ENCODE results near the gene LDLRAD3. TPM values are rescaled to one million over a fixed set of nuclear protein-coding genes. Genes with fewer than 3 reads are reported as not detected.

Gene LDLRAD3
- total and polyA plus RNA-seq, 3 donors from 2014 or later = 7.1 to 14.6 (median 12.0) TPM

DNA sequence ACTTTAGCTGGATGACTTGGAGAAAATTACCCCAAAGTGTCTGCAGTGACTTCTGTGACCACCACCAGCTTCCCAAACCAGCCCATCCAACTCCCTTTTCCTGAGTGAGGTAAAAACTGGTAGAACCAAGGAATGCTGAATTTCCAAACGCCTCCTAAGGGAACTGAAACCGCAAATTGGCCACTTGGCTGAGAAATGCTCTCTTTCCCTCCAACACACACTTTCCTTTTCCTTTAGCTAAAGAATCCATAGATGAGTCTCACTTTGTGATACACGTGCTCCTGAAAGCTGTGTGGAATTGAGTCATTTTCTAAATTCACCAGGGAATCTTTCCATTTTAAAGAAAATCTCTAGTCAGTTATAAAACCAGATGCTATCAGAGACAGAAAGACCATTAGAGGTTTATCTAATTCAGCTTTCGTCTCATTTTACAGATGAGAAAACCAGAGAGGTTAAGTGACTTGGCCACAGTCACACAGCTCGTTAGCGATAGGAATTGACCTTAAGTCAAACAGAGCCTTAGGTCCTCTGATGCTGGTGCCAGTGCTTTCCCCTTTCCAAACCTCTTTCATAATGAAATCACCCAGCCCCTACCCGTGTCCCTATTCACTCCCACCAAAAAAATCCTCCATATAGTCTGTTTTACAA is 208.2 kb downstream of the LDLRAD3 start:
- intact Hi-C loops (cut with DNase I; ENCODE audit: low total_unique reads) = no loop called here
- WGBS, 2 donors = 91 to 93% methylated on average over 7 of the region's 7 CpGs
- Histone ChIP-seq H3K36me3 (ENCODE audit: low read depth, missing control alignments) (no peaks in the 10 kb centered on the region), H3K4me1 (peaks cover 14% of the 10 kb centered on the region), H3K27me3 (no peaks in the 10 kb centered on the region), H3K9me3 (no peaks in the 10 kb centered on the region), H3K27ac (no peak overlapping the region), H3K4me3 (no peak overlapping the region)
- no peak for TF ChIP-seq POLR2A (IDR thresholded peaks at IDR 0.05)
- TF ChIP-seq, protein P1, sequence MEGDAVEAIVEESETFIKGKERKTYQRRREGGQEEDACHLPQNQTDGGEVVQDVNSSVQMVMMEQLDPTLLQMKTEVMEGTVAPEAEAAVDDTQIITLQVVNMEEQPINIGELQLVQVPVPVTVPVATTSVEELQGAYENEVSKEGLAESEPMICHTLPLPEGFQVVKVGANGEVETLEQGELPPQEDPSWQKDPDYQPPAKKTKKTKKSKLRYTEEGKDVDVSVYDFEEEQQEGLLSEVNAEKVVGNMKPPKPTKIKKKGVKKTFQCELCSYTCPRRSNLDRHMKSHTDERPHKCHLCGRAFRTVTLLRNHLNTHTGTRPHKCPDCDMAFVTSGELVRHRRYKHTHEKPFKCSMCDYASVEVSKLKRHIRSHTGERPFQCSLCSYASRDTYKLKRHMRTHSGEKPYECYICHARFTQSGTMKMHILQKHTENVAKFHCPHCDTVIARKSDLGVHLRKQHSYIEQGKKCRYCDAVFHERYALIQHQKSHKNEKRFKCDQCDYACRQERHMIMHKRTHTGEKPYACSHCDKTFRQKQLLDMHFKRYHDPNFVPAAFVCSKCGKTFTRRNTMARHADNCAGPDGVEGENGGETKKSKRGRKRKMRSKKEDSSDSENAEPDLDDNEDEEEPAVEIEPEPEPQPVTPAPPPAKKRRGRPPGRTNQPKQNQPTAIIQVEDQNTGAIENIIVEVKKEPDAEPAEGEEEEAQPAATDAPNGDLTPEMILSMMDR (IDR thresholded peaks at IDR 0.05) = no peak
- DNase-seq = no peak

DNA sequence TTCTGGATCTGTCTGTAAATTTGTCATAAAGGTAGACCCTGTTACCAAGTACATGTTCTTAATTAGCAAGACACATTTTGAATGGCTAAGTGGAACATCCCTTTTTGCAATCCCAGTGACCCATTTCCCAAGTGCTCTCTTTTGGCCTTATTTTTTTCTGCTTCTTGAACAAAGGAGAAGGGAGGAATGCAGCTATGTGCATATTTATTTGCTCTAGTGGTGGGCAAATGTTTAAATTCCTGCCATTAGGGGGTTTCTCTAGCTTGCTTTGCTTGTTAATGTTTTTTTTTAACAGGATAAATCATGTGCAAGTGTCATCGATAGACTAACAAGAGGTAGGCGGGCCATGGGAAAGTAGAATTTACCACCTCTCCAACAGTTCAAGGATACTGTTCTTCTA is 209.7 kb downstream of the LDLRAD3 start:
- H3K36me3 ChIP-seq (ENCODE audit: low read depth, missing control alignments) = no peaks in the 10 kb centered on the region
- H3K27ac ChIP-seq = no peak overlapping the region
- no peaks in the 10 kb centered on the region for H3K9me3 ChIP-seq
- no peak for DNase-seq
- peaks cover 15% of the 10 kb centered on the region for H3K4me1 ChIP-seq
- intact Hi-C loops (cut with DNase I; ENCODE audit: low total_unique reads) = no loop called here
- TF ChIP-seq POLR2A (IDR thresholded peaks at IDR 0.05) = no peak
- TF ChIP-seq, protein P1 (IDR thresholded peaks at IDR 0.05) = no peak
- no peaks in the 10 kb centered on the region for H3K27me3 ChIP-seq
- WGBS, 2 donors = 80 to 86% methylated on average over 2 of the region's 2 CpGs
- H3K4me3 ChIP-seq = no peak overlapping the region

DNA sequence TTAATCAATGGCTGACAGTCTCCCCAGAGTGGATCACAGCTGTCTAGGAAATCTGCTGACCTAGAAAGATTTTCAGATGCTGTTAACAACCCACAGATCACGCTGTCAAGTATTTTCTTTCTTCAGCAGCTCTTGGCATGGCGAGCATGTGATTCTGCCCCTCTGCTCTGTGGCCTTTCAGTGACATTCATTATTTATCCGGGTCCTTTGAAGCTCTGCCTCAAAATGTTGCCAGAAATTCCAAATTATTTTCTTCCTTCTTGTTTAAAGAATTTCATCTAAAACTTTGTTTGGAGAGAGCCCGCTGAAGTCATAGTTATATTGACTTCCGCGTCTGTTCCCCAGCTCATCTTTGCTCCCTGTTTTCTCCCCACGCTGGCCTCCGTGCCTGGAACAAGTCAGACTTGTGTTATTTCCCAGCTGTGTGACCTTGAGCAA is 211.3 kb downstream of the LDLRAD3 start:
- Histone ChIP-seq H3K4me3 (no peak overlapping the region), H3K27ac (peak overlapping the region in 1 of 2 donors; percentile 52), H3K4me1 (peaks cover 20% of the 10 kb centered on the region), H3K9me3 (no peaks in the 10 kb centered on the region), H3K36me3 (ENCODE audit: low read depth, missing control alignments) (no peaks in the 10 kb centered on the region), H3K27me3 (no peaks in the 10 kb centered on the region)
- WGBS, 2 donors = 39 to 56% methylated on average over 8 of the region's 8 CpGs
- TF ChIP-seq POLR2A (IDR thresholded peaks at IDR 0.05) = no peak
- TF ChIP-seq, protein P1 (IDR thresholded peaks at IDR 0.05) = no peak
- peak; percentile 28 for DNase-seq
- intact Hi-C loops (cut with DNase I; ENCODE audit: low total_unique reads) = no loop called here

DNA sequence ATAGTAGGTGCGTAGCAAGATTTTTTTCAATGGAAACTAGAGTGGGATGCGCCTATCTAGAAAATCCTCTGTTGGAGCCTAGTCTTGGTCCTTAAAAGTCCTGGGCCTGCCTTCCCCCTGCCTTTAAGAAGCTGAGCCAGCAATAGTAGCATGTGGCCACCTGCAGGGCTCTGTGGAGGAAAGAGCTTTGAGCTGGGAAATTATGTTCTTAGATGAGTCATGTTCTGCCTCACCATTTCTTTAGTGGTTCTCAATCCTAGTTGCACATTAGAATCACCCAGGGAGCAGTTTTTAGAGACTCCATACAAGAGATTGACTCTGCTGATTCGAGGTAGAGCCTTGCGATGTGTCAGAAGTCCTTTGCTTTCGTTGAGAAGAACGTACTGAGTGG is 211.9 kb downstream of the LDLRAD3 start:
- Histone ChIP-seq H3K27me3 (no peaks in the 10 kb centered on the region), H3K27ac (peak overlapping the region in 1 of 2 donors; percentile 52), H3K4me1 (peaks cover 25% of the 10 kb centered on the region), H3K36me3 (ENCODE audit: low read depth, missing control alignments) (no peaks in the 10 kb centered on the region), H3K9me3 (no peaks in the 10 kb centered on the region), H3K4me3 (no peak overlapping the region)
- intact Hi-C loops (cut with DNase I; ENCODE audit: low total_unique reads) = no loop called here
- TF ChIP-seq POLR2A (IDR thresholded peaks at IDR 0.05) = no peak
- TF ChIP-seq, protein P1 (IDR thresholded peaks at IDR 0.05) = no peak
- no peak for DNase-seq
- 65 to 80% methylated on average over 6 of the region's 6 CpGs for WGBS, 2 donors
